Activated CD8-positive, alpha-beta memory T cell treated with anti-CD3 and anti-CD28 coated beads for 36 hours (primary cell): ENCODE results near the gene IDUA. TPM values are rescaled to one million over a fixed set of nuclear protein-coding genes. Genes with fewer than 3 reads are reported as not detected.
"Not testable (repeated sequence)": the region's sequence is repeated elsewhere in the genome, so short reads cannot be mapped to it uniquely, and the experiment has no call there.

Source experiments
- CTCF ChIA-PET: fragments of 350-600 bp; sonication (Branson Sonifier 250); formaldehyde crosslinking; loops from one replicate; lab custom pipeline; 2021; ENCODE audit warnings: antibody characterized with exemption; lab: Charles Lee
- POLR2A ChIA-PET: fragments of 350-600 bp; sonication (Branson Sonifier 250); formaldehyde crosslinking; loops from one replicate; lab custom pipeline; 2021; ENCODE audit warnings: antibody characterized with exemption; lab: Charles Lee
- total RNA-seq, 2 experiments: library from RNA; stranded (reverse); gene quantifications; one replicate each; pipeline ENCODE4 v1.2.3, GENCODE V29; 2021

Gene IDUA
- total RNA-seq, 2 experiments from 2014 or later, result 11.5 to 13.4 TPM

GRCh38 chr4:996030-996996 lies 9.5 kb downstream of the IDUA start:
- CTCF ChIA-PET, result no interaction called here
- POLR2A ChIA-PET, result no interaction called here

DNA sequence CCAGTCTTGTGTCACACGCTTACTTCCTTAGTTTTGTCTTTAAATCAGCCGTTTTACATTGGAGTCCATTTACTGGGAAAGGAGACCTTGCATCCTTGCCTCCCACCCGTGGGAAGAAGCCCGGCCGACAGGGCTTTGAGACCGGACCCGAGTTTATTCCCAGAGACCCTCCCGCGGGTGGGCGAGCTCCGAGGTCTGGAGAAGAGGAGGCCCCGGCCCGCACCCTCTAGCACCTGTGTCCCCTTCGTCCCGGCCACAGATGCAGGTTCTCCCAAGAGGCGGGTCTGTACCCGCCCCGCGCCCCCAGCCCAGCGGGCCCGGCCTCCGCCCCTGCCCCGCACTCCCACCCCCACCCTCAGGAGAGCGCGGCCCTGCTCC lies 10.1 kb downstream of the IDUA start:
- POLR2A ChIA-PET, result no interaction called here
- CTCF ChIA-PET, result no interaction called here

DNA sequence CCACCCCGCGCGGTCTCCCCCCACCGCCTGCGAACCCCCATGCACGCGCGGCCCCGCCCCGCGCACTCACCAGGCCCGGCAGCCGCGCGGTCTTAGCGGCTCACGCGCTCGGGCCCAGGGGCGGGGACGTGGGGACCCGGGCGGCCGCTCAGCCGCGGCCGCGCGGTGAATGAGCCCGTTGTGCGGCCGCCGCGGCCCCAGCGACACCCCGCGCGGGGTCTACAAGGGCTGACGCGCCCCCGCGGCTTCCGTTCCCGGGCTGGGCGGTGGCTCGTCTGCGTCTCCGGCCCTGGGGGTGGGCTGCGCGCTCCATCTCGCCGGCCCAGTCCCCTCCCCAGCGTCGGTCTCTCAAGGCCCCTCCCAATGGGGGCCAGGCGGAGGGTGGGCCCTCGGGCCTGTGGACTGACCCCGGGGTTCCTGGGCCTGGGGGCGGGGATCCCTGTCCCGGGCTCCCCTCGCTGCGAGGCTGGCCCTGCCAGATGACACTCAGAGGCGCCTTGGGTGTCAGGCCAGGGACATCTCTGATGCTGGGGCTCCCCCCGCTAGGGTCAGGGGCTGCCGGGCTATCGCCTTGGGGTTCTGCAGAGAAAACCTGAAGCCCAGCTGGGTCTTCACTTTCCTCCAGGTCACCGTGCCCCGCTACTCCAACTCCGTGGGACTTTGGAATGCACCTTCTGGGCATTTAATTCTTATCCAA lies 10.7 kb downstream of the IDUA start:
- CTCF ChIA-PET, result no interaction called here
- POLR2A ChIA-PET, result no interaction called here

DNA sequence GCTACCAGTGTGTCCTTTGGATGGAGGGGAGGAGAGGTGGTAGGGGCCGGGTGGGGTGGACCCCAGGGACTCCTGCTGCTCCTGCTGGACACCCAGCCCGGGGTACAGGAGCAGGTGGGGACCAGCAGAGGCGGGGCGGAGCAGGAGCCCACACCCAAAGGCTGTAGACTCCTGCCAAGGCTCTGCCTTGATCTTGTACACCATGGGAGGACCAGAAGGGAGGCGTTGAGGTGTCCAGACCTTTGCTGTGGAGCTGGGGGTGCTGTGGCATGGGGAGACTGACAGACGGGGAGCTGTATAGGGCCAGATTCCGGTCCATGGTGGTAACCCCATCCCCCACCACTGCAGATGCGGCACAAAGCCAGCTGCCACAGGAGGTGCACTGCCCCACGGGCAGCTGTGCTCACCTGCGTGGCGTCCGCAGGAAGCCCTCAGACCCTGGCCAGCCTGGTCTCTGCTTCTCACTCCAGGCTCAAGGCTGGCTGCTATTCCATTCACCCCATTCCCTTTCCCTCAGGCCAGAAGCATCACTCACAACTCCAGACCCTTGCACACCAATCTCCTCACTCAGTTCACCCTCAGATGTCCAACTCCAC lies 11.3 kb downstream of the IDUA start:
- CTCF ChIA-PET, result no interaction called here
- POLR2A ChIA-PET, result interaction anchor here (0.7 kb wide), 1 partner anchor 704 kb away, joined by 3 read pairs; no protein-coding TSS in a partner anchor

DNA sequence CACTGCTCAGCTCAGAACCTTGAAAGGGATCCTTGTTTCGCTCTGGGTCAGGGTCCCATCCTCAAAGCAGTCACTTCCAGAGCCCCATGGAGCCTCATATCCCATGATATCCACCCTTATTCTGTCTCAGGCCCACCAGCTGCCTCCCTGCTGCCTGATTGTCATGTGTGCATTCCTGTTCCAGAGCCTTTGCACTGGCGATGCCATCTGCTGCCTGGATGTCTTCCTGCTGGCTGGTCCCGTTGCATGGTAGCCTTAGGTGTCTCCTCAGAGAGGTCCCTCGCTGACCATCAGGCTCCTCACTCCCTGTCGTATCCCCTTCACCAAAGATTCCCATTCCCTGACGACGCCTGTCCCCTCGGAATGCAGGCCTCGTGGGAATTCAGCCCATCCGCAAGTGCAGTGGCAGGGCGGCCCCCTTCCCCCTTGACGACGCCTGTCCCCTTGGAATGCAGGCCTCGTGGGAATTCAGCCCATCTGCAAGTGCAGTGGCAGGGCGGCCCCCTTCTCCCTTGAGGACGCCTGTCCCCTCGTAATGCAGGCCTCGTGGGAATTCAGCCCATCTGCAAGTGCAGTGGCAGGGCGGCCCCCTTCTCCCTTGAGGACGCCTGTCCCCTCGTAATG lies 12.5 kb downstream of the IDUA start:
- CTCF ChIA-PET, result not testable (repeated sequence)
- POLR2A ChIA-PET, result interaction anchor here (0.7 kb wide), 1 partner anchor 702 kb away, joined by 3 read pairs; no protein-coding TSS in a partner anchor

DNA sequence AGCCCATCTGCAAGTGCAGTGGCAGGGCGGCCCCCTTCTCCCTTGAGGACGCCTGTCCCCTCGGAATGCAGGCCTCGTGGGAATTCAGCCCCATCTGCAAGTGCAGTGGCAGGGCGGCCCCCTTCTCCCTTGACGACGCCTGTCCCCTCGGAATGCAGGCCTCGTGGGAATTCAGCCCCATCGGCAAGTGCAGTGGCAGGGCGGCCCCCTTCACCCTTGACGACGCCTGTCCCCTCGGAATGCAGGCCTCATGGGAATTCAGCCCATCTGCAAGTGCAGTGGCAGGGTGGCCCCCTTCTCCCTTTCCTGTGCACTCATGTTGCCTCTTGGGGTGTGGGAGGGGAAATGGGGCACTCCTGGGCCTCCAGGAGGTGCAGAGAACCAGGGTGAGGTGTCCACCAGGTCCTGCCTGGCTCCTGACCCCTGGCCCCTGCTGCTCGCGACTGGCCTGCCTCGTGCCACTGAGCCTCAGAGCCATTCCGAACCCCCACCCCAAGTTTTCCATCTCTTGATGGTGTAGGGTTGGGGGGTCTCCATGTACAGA lies 13.1 kb downstream of the IDUA start:
- ChIA-PET CTCF (no interaction called here), POLR2A (no interaction called here)

DNA sequence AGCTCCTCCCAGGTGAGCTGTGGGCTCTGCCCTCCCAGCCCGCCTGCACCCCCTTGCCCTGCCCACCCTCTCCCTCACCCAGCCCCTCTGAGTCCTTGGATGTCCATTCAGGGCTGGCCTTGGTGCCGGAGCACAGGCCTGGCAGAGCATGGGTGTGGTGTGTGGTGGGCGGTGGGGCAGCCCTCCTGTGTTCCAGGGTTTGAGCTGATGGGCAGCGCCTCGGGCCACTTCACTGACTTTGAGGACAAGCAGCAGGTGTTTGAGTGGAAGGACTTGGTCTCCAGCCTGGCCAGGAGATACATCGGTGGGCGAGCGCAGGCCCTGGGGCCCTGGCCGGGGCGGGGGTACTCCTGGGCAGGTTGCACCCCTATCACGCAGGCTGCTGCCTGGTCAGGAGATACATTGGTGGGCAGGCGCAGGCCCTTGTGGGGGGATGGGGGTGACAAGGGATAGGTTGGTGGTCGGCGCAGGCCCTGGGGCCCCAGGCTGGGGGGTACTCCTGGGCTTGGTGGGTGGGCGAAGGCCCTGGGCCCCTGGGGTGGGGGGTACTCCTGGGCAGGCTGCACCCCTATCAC lies 13.9 kb downstream of the IDUA start:
- ChIA-PET CTCF (no interaction called here), POLR2A (no interaction called here)

- POLR2A ChIA-PET, result no interaction called here
- CTCF ChIA-PET, result interaction anchor here (0.6 to 0.9 kb wide), 2 partner anchors 14 to 61 kb away, joined by 3 to 4 read pairs; partner anchors contain the start of gene IDUA
These were observed 14.8 kb downstream of the IDUA start for GRCh38 chr4:1001561-1002130.

DNA sequence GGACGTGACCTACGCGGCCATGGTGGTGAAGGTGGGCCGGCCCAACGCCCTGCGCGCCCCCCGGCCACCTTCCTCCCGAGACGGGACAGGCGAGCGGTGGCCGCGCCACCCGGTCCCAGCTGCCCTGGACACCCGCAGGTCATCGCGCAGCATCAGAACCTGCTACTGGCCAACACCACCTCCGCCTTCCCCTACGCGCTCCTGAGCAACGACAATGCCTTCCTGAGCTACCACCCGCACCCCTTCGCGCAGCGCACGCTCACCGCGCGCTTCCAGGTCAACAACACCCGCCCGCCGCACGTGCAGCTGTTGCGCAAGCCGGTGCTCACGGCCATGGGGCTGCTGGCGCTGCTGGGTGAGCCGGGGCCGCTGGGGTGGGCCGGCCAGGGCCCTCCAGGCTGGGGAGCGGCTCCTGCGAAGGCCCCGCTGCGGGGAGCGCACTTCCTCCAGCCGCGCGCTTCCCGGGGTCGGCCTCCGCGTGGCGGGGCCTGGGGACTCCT lies 15.3 kb downstream of the IDUA start:
- POLR2A ChIA-PET, result no interaction called here

GRCh38 chr4:1002631-1003251 lies 15.9 kb downstream of the IDUA start:
- ChIA-PET CTCF (interaction anchor here (0.9 kb wide), 1 partner anchor 15 kb away, joined by 4 read pairs; the partner anchor contains the start of gene IDUA), POLR2A (no interaction called here)

More for the DNA sequence above, 15.3 kb downstream of the IDUA start:
- CTCF ChIA-PET, result interaction anchor here (0.9 kb wide), 1 partner anchor 15 kb away, joined by 4 read pairs; the partner anchor contains the start of gene IDUA

GRCh38 chr4:1003271-1004070 lies 16.6 kb downstream of the IDUA start:
- CTCF ChIA-PET, result no interaction called here
- POLR2A ChIA-PET, result no interaction called here

DNA sequence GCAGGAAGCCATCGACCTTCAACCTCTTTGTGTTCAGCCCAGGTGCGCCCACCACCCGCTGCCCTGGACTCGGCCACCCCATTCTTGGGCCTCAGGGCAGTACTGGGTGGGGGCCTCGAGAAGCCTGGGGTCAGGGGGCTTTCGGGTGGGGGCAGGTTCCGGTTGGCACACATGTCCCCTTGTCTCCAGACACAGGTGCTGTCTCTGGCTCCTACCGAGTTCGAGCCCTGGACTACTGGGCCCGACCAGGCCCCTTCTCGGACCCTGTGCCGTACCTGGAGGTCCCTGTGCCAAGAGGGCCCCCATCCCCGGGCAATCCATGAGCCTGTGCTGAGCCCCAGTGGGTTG lies 17.2 kb downstream of the IDUA start:
- POLR2A ChIA-PET, result no interaction called here
- CTCF ChIA-PET, result no interaction called here

GRCh38 chr4:1004557-1005485 lies 18.0 kb downstream of the IDUA start:
- CTCF ChIA-PET, result interaction anchor here (1.4 kb wide), 1 partner anchor 17 kb away, joined by 3 read pairs; no protein-coding TSS in a partner anchor

GRCh38 chr4:1006856-1007255 lies 20.0 kb downstream of the IDUA start:
- POLR2A ChIA-PET, result no interaction called here
- CTCF ChIA-PET, result no interaction called here

More at GRCh38 chr4:1004557-1005485, 18.0 kb downstream of the IDUA start:
- POLR2A ChIA-PET, result no interaction called here

GRCh38 chr4:1008840-1009541 lies 22.1 kb downstream of the IDUA start:
- ChIA-PET POLR2A (no interaction called here), CTCF (interaction anchor here (1.0 to 2.1 kb wide), 2 partner anchors 22 to 596 kb away, joined by 3 to 9 read pairs; partner anchors contain the start of gene IDUA)
